ENCODE results near the gene AK2.

DNA sequence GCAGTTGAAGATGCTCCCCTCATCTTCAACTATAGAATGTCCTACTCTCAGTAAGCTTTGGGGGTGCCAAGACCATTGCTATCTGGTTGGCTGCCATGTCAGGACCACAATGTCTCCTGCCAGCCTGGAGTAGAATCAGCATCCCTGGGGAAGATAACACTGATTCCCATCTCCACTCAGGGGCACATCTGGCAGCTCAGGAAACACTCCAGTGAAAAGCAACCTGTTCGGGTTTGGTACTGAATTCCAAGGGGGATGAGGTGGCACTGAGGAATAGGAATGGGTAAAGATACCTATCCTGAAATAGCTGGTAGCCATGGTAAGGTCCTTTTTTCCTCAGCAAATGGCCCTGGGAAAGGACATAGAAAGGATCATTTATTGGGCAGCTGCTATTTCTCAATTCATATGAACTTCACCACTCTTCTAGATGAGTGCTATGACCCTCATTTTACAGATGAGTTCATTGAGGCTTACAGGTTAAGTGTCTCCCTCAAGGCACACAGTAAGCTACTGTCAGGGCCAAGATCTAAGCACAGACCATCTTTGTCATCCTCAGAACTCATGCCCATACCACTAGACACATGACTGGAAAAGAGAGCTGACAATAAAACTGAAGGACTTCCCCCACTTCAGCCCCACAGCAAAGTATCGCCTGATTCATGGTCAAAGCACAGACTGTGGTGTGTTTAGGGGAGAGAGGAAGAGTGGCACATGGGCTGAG is 31.4 kb downstream of the AK2 start:
- TF ChIP-seq, protein P1, sequence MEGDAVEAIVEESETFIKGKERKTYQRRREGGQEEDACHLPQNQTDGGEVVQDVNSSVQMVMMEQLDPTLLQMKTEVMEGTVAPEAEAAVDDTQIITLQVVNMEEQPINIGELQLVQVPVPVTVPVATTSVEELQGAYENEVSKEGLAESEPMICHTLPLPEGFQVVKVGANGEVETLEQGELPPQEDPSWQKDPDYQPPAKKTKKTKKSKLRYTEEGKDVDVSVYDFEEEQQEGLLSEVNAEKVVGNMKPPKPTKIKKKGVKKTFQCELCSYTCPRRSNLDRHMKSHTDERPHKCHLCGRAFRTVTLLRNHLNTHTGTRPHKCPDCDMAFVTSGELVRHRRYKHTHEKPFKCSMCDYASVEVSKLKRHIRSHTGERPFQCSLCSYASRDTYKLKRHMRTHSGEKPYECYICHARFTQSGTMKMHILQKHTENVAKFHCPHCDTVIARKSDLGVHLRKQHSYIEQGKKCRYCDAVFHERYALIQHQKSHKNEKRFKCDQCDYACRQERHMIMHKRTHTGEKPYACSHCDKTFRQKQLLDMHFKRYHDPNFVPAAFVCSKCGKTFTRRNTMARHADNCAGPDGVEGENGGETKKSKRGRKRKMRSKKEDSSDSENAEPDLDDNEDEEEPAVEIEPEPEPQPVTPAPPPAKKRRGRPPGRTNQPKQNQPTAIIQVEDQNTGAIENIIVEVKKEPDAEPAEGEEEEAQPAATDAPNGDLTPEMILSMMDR (IDR thresholded peaks at IDR 0.05) = no peak
- TF ChIP-seq EZH2 (IDR thresholded peaks at IDR 0.05; ENCODE audit: borderline replicate concordance, insufficient read depth, low read depth, low read length, poor library complexity, severe bottlenecking) = no peak
